Sciatic nerve (tissue), 2 donors: ENCODE measurements around the gene IFNL4. TPM values are rescaled to one million over a fixed set of nuclear protein-coding genes. Genes with fewer than 3 reads are reported as not detected.
"Not testable (repeated sequence)": the region's sequence is repeated elsewhere in the genome, so short reads cannot be mapped to it uniquely, and the experiment has no call there.

Experiments used
- ATAC-seq: fragments of 200-7000 bp; cut with Tn5 transposase; one replicate; pipeline ENCODE4 v1.9.1; 2020; ENCODE audit warnings: mild to moderate bottlenecking, moderate library complexity
- DNase-seq: peaks from one replicate; pipeline ENCODE4 v3.0.0-alpha.2; 2020; ENCODE audit warnings: low spot score
- intact Hi-C: fragments of 100-400 bp; cut with DNase I; formaldehyde crosslinking; loops from one replicate; pipeline ENCODE4 v1.14.2; 2022
- total RNA-seq: library from RNA; stranded (reverse); fragmentation: NEBNext Ultra II Directional; extraction: Animal tissue kit (Norgen Biotek cat#: 25700); gene quantifications from one replicate; pipeline ENCODE4 v1.2.1, GENCODE V29; 2021
- donor health status: DM: no; HTN: no; CAD: no.
- donor health status: DM: no; HTN: no; CAD: no.

The IFNL4 gene
- total RNA-seq, result not detected

GRCh38 chr19:39248806-39249205, at the start of gene IFNL4:
Gene IFNL4 (minus strand): TSS chr19:39248856.
- ATAC-seq (no peak), DNase-seq (no peak)
- intact Hi-C loops, result no loop called here

DNA sequence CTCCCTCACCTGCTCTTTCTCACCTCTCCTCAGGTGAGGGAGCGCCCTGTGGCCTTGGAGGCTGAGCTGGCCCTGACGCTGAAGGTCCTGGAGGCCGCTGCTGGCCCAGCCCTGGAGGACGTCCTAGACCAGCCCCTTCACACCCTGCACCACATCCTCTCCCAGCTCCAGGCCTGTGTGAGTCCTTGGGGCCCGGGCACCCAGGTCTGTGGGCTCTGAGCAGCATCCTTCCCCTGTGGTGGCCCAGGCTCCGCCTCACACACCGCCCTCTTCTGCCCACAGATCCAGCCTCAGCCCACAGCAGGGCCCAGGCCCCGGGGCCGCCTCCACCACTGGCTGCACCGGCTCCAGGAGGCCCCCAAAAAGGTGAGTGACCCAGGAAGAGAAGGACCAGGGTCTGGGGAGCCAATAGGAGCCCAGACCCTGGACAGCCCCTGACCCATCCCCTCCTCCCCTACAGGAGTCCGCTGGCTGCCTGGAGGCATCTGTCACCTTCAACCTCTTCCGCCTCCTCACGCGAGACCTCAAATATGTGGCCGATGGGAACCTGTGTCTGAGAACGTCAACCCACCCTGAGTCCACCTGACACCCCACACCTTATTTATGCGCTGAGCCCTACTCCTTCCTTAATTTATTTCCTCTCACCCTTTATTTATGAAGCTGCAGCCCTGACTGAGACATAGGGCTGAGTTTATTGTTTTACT, 49.4 kb upstream of the IFNL4 start:
- DNase-seq (peak; percentile 53), ATAC-seq (peak; percentile 22)
- intact Hi-C loops, result no loop called here

GRCh38 chr19:39296906-39297305, 48.2 kb upstream of the IFNL4 start:
- ATAC-seq, result no peak
- intact Hi-C loops, result no loop called here
- DNase-seq, result peak; percentile 7

DNA sequence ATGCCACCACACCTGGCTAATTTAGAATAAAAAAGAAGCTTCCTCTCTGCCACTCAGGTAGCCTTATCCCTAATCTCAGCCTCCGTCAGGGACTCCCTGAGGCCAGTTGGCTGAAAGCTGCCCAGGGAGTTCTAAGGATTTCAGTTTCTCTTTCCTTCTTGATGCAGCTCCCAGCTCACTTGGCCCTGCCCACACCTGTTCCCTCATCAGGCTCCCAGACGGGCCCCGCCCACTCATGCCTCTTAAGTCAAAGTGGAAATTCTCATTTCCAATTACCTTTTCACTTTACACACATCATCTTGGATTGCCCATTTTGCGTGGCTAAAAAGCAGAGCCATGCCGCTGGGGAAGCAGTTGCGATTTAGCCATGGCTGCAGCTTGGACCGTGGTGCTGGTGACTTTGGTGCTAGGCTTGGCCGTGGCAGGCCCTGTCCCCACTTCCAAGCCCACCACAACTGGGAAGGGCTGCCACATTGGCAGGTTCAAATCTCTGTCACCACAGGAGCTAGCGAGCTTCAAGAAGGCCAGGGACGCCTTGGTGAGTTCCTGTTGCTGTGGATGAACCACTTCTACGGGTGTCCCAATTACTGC, 47.5 kb upstream of the IFNL4 start, which contains the start of gene IFNL1:
IFNL1 (plus strand) TSS at position 353 of the 591 bp plus-strand sequence; CDS start at position 368, 15 bp downstream.
- intact Hi-C loops, result no loop called here
- DNase-seq (no peak), ATAC-seq (no peak)

DNA sequence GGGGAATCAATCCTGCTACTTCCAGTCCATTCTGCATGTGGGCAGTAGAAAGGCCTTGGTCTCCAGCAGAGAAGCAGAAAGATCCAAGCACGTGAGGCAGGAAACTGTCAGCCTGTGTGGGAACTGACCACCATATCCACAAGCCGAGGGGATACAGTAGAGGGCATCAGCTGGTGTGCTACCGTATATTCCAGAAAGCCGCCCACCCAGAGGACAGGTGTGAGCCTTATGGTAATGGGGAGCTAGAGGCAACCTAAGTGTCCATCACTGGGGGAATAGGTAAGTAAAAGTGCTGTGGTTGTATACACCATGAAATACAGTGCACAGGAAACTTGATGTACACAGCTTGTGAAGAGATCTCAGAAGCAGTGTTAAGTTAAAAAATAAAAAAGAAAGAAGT, 44.7 kb upstream of the IFNL4 start:
- no peak for DNase-seq
- ATAC-seq, result no peak
- intact Hi-C loops, result no loop called here

- no peak for DNase-seq
- intact Hi-C loops, result no loop called here
- ATAC-seq, result no peak
Measured at GRCh38 chr19:39284032-39284431, 35.4 kb upstream of the IFNL4 start.

- DNase-seq (no peak), ATAC-seq (no peak)
- intact Hi-C loops, result no loop called here
Measured at GRCh38 chr19:39282021-39282420, 33.4 kb upstream of the IFNL4 start.

- ATAC-seq (no peak), DNase-seq (no peak)
- intact Hi-C loops, result no loop called here
Measured at GRCh38 chr19:39277598-39277997, 28.9 kb upstream of the IFNL4 start.

DNA sequence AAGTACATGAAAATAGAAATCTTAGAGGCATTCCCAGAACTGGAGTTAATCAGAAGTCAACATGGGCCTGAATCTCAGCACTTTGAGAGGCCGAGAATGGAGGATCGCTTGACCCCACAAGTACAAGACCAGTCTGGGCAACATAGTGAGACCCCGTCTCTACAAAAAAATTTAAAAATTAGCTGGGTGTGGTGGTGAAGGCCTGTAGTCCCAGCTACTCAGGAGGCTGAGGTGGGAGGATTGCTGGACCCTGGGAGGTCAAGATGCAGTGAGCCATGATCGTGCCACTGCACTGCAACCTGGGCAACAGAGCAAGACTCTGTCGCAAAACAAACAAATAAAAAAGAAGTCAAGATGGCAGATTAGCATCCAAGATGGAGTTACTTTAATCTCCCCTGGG, 28.1 kb upstream of the IFNL4 start:
- ATAC-seq (no peak), DNase-seq (peak; percentile 31)
- intact Hi-C loops, result no loop called here

- ATAC-seq (no peak), DNase-seq (peak; percentile 0)
- intact Hi-C loops, result no loop called here
Measured at GRCh38 chr19:39275578-39275977, 26.9 kb upstream of the IFNL4 start.

DNA sequence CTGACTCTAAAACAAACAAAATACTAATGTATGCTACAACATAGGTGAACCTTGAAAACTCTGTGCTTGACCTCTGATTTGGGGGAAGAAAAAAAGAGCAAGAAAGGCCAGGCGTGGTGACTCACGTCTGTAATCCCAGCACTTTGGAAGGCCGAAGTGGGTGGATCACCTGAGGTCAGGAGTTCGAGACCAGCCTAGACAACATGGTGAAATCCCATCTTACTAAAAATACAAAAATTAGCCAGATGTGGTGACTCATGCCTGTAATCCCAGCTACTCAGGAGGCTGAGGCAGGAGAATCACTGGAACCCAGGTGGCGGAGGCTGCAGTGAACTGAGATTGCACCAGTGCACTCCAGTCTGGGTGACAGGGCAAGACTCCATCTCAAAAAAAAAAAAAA, 25.2 kb upstream of the IFNL4 start:
- DNase-seq, ATAC-seq, intact Hi-C loops: not testable (repeated sequence)

DNA sequence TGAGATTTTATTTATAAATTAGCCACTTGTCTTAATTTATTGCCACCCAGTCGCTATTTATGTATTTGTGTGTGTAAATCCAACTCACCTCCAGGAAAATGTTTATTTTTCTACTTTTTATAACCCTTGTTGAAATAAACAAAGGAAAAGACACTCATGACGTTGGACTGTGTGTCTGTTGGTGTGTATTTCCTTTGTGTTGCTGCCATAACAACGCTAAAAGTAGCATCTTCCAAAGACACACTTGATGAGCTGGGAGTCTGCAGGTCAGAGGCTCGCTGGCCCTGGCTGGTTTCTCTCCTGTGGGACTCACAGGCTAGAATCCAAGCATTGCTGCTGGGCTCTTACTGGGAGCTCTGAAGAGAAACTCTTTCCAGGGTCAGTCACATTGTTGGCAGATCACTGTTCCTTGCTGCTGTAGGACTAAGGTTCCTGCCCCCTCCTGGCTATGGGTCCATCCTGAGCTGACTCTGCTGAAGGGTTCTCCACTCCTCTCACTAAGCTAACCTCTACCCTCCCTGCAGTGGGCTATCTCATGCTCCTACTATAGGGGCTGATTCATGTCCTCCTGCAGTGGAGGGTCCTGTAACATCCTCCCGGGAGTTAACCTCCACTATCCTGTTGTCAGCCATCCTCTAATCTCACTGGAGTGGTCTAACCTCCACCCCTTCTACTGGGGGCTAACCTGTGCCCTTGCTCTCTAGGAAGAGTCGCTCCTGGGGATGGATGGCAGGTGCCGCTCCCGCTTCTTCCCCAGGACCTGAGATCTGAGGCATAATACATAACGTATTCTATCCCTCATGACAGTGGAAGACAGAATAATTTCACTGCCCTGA, 21.6 kb upstream of the IFNL4 start:
- peak; percentile 43 for DNase-seq
- ATAC-seq, result no peak
- intact Hi-C loops, result no loop called here

- intact Hi-C loops, ATAC-seq: not testable (repeated sequence)
- peak; percentile 30 for DNase-seq
Measured at GRCh38 chr19:39269369-39269768, 20.7 kb upstream of the IFNL4 start.

- intact Hi-C loops, ATAC-seq: not testable (repeated sequence)
Measured at GRCh38 chr19:39268531-39269223, 20.0 kb upstream of the IFNL4 start.

DNA sequence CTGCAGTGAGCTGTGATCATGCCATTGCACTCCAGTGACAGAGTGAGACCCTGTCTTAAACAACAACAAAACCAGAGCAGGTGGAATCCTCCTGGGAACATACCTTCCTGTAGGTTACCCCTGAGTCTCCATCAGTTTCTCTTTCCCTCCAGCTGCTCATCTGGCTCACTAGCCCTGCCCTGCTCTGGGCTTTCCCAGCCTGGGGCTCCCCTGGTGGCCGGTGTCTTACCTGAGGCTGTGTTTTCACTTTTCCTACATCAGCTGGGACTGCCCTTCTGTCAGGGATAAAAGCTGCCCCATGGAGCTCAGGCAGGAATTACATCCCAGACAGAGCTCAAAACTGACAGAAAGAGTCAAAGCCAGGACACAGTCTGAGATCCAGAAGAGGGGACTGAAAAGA, 19.4 kb upstream of the IFNL4 start, which contains the start of gene IFNL2:
IFNL2 (plus strand) TSS at position 312 of the 400 bp plus-strand sequence. CDS start 173 bp downstream, outside the sequence.
- DNase-seq, ATAC-seq, intact Hi-C loops: not testable (repeated sequence)

More at GRCh38 chr19:39268531-39269223, 20.0 kb upstream of the IFNL4 start:
- DNase-seq, result peak; percentile 36

- DNase-seq (peak; percentile 51), ATAC-seq (no peak)
- intact Hi-C loops, result no loop called here
Measured at GRCh38 chr19:39265321-39265916, 16.8 kb upstream of the IFNL4 start.

DNA sequence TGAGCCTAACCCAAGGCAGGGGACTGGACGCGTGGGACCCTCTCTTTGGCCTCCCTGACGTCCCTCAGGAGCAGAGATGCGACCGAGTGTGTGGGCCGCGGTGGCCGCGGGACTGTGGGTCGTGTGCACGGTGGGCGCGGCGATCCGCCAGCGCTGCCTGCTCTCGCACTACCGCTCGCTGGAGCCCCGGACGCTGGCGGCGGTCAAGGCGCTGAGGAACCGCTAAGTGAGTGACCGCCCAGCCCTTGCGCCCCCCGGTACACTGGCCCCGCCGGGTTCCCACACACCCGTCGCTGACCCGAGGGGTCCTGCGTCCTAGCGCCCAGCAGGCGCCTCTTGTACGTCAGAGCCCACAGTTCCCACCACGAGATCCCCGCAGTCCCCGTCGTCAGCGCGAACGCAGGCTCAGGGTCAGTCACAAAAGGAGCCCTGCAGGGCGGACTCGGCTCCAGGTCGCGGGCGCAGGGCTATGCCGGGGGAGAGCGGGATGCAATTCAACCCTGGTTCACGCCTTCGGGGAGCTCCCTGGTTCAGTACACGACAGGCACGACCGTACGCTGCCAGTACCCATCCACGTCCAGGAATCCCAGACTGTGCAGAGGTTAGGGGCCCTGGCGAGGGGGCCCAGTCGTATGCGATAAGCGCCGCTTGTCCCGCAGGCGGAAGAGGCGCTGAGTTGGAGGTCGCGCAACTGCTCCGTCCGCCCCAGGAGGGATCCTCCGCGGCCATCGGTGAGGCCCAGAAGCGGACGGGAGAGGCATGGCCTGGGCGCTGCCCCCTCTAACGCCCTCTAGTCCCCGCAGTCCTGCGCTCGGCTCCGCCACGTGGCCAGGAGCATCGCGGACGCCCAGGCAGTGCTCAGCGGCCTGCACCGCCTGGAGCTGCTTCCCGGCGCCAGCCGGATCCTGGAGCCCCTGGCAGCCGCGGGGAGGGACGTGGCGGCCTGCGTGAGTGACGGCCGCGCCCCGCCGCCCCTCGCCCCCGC, 15.9 kb upstream of the IFNL4 start:
- no peak for ATAC-seq
- intact Hi-C loops, result no loop called here

More for the DNA sequence above, 15.9 kb upstream of the IFNL4 start:
- DNase-seq, result peak; percentile 53
